SK-N-SH treated with all-trans-retinoic acid at 6 μM for 48 hours (cell line): ENCODE results near the gene SPACA1.

Source experiments
- ARNTL ChIP-seq: fragments of 450-650 bp; formaldehyde crosslinking; IDR thresholded peaks from 2 replicates; pipeline ENCODE4 v1.5.0; 2020; ENCODE audit warnings: low read depth, mild to moderate bottlenecking, moderate library complexity, borderline replicate concordance
- CREB5 ChIP-seq: fragments of 250-450 bp; sonication (Bioruptor Pico); IDR thresholded peaks from 2 replicates; pipeline ENCODE4 v1.5.1; 2020; ENCODE audit warnings: low read depth, mild to moderate bottlenecking, moderate library complexity
- CSDC2 ChIP-seq: fragments of 250-450 bp; sonication (Bioruptor Pico); IDR thresholded peaks from 2 replicates; pipeline ENCODE4 v1.5.0; 2020; ENCODE audit warnings: mild to moderate bottlenecking, moderate library complexity
- PATZ1 ChIP-seq: fragments of 250-450 bp; sonication (Bioruptor Pico); IDR thresholded peaks from 2 replicates; pipeline ENCODE4 v1.8.0; 2020; ENCODE audit warnings: mild to moderate bottlenecking, moderate library complexity, borderline replicate concordance
- PPARA ChIP-seq: fragments of 250-450 bp; sonication (Bioruptor Pico); IDR thresholded peaks from 2 replicates; pipeline ENCODE4 v1.5.0; 2020; ENCODE audit warnings: mild to moderate bottlenecking, borderline replicate concordance
- RARB ChIP-seq: fragments of 250-450 bp; sonication (Bioruptor Pico); IDR thresholded peaks from 2 replicates; pipeline ENCODE4 v1.8.0; 2021; ENCODE audit warnings: mild to moderate bottlenecking, moderate library complexity
- SNAI2 ChIP-seq: fragments of 250-450 bp; sonication (Bioruptor Pico); IDR thresholded peaks from 2 replicates; pipeline ENCODE4 v1.5.0; 2020; ENCODE audit warnings: mild to moderate bottlenecking, moderate library complexity
- TSHZ2 ChIP-seq: fragments of 250-450 bp; sonication (Bioruptor Pico); IDR thresholded peaks from 2 replicates; pipeline ENCODE4 v1.5.0; 2020; ENCODE audit warnings: mild to moderate bottlenecking, moderate library complexity
- ZFP3 ChIP-seq: fragments of 250-450 bp; sonication (Bioruptor Pico); IDR thresholded peaks from 2 replicates; pipeline ENCODE4 v1.5.0; 2020; ENCODE audit warnings: mild to moderate bottlenecking, moderate library complexity
- ZFP30 ChIP-seq: fragments of 450-650 bp; formaldehyde crosslinking; IDR thresholded peaks from 2 replicates; pipeline ENCODE4 v1.5.0; 2022; ENCODE audit warnings: mild to moderate bottlenecking, moderate library complexity
- ZNF565 ChIP-seq: fragments of 450-650 bp; formaldehyde crosslinking; conservative IDR thresholded peaks from 2 replicates; pipeline ENCODE4 v1.5.0; 2020; ENCODE audit warnings: low read depth, mild to moderate bottlenecking, moderate library complexity
- ZNF70 ChIP-seq: fragments of 450-650 bp; formaldehyde crosslinking; IDR thresholded peaks from 2 replicates; pipeline ENCODE4 v1.5.0; 2020; ENCODE audit warnings: mild to moderate bottlenecking, moderate library complexity
- TF ChIP-seq, protein P1 (sequence below): fragments of 250-450 bp; sonication (Bioruptor Pico); IDR thresholded peaks from 2 replicates; pipeline ENCODE4 v1.8.0; 2021; ENCODE audit warnings: low read depth, mild to moderate bottlenecking, moderate library complexity, borderline replicate concordance

GRCh38 chr6:88000713-88001112 is 46.9 kb upstream of the SPACA1 start:
- TF ChIP-seq, protein P1, sequence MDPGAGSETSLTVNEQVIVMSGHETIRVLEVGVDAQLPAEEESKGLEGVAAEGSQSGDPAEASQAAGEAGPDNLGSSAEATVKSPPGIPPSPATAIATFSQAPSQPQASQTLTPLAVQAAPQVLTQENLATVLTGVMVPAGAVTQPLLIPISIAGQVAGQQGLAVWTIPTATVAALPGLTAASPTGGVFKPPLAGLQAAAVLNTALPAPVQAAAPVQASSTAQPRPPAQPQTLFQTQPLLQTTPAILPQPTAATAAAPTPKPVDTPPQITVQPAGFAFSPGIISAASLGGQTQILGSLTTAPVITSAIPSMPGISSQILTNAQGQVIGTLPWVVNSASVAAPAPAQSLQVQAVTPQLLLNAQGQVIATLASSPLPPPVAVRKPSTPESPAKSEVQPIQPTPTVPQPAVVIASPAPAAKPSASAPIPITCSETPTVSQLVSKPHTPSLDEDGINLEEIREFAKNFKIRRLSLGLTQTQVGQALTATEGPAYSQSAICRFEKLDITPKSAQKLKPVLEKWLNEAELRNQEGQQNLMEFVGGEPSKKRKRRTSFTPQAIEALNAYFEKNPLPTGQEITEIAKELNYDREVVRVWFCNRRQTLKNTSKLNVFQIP (CRISPR knock-in tag) = no peak
- TF ChIP-seq CREB5 (CRISPR knock-in tag) = no peak
- no peak for TF ChIP-seq RARB (CRISPR knock-in tag)
- no peak for TF ChIP-seq ZFP30 (CRISPR knock-in tag)
- no peak for TF ChIP-seq ZNF565
- no peak for TF ChIP-seq CSDC2 (CRISPR knock-in tag)
- no peak for TF ChIP-seq ARNTL (CRISPR knock-in tag)
- TF ChIP-seq PATZ1 = no peak
- no peak for TF ChIP-seq ZFP3 (CRISPR knock-in tag)
- no peak for TF ChIP-seq SNAI2 (CRISPR knock-in tag)
- no peak for TF ChIP-seq TSHZ2 (CRISPR knock-in tag)
- TF ChIP-seq PPARA (CRISPR knock-in tag) = no peak
- TF ChIP-seq ZNF70 (CRISPR knock-in tag) = no peak
